ENCODE measurements around the gene PRR5L. TPM values are rescaled to one million over a fixed set of nuclear protein-coding genes. Genes with fewer than 3 reads are reported as not detected.

PRR5L gene
- total and polyA plus RNA-seq, 4 experiments from 2014 or later: 10.1 to 62.7 (median 39.7) TPM

DNA sequence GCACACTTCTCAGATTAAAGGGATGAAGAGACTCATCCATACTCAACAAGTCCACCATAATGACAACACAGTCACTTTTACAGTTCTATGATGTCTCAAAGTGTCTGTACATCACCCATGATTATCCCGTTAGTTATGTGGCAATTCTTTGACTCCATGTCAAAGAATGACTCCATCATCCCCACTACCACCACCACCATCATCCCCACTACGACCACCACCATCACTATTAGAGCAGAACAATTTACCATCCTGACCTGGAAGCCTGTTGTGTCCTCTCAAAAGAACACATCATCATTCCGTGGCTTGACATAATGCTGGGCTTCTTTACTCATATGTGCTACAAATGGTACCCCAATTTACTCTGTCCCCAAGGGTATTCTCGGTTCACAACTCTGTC is 13.7 kb downstream of the PRR5L start:
- H3K4me1 ChIP-seq (ENCODE audit: insufficient read depth, low read length): no peaks in the 10 kb centered on the region
- no peak overlapping the region for H3K4me3 ChIP-seq (ENCODE audit: low read length in 2 of 2)
- no peaks in the 10 kb centered on the region for H3K9me3 ChIP-seq (ENCODE audit: control insufficient read depth in 1 of 2, low read length in 2 of 2)
- ChIA-PET CTCF (ENCODE audit: partially characterized antibody) (interaction anchor here (1.9 kb wide), 1 partner anchor 183 kb away, joined by 5 read pairs; no protein-coding TSS in a partner anchor), POLR2A (ENCODE audit: partially characterized antibody) (no interaction called here)
- DNase-seq: no peak
- H3K4me3 Mint-ChIP-seq: no peak overlapping the region
- H3K27ac ChIP-seq (ENCODE audit: low read depth, low read length): no peak overlapping the region
- peaks cover 4 to 9% of the 10 kb centered on the region in 2 donors for H3K27me3 Mint-ChIP-seq
- H3K27me3 ChIP-seq (ENCODE audit: insufficient read depth, low read length): no peaks in the 10 kb centered on the region
- no peaks in the 10 kb centered on the region for H3K36me3 ChIP-seq (ENCODE audit: insufficient read depth, low read length)
- no peaks in the 10 kb centered on the region for H3K36me3 Mint-ChIP-seq
- no peak overlapping the region for H3K27ac Mint-ChIP-seq
- peaks cover 0 to 5% (median 0%) of the 10 kb centered on the region in 8 donors for H3K9me3 Mint-ChIP-seq
- intact Hi-C loops (cut with micrococcal nuclease): no loop called here
- H3K4me1 Mint-ChIP-seq: peaks cover 1 to 14% (median 8%) of the 10 kb centered on the region in 4 donors

- H3K4me1 Mint-ChIP-seq: peaks cover 1 to 10% (median 5%) of the 10 kb centered on the region in 4 donors
- Histone ChIP-seq H3K36me3 (ENCODE audit: insufficient read depth, low read length) (no peaks in the 10 kb centered on the region), H3K4me3 (ENCODE audit: low read length in 2 of 2) (no peak overlapping the region), H3K27ac (ENCODE audit: low read depth, low read length) (no peak overlapping the region), H3K9me3 (ENCODE audit: control insufficient read depth in 1 of 2, low read length in 2 of 2) (no peaks in the 10 kb centered on the region), H3K4me1 (ENCODE audit: insufficient read depth, low read length) (no peaks in the 10 kb centered on the region), H3K27me3 (ENCODE audit: insufficient read depth, low read length) (no peaks in the 10 kb centered on the region)
- no peaks in the 10 kb centered on the region for H3K36me3 Mint-ChIP-seq
- H3K27me3 Mint-ChIP-seq: peaks cover 9 to 13% of the 10 kb centered on the region in 2 donors
- POLR2A ChIA-PET (ENCODE audit: partially characterized antibody): no interaction called here
- H3K9me3 Mint-ChIP-seq: peaks cover 0 to 2% (median 0%) of the 10 kb centered on the region in 8 donors
- H3K4me3 Mint-ChIP-seq: no peak overlapping the region
- no peak overlapping the region for H3K27ac Mint-ChIP-seq
- CTCF ChIA-PET (ENCODE audit: partially characterized antibody): interaction anchor here (1.0 to 1.7 kb wide), 2 partner anchors 20 to 29 kb away, joined by 3 read pairs; no protein-coding TSS in a partner anchor
- intact Hi-C loops (cut with micrococcal nuclease): no loop called here
- DNase-seq: no peak
Measured at GRCh38 chr11:36311926-36312595, 16.0 kb downstream of the PRR5L start.

DNA sequence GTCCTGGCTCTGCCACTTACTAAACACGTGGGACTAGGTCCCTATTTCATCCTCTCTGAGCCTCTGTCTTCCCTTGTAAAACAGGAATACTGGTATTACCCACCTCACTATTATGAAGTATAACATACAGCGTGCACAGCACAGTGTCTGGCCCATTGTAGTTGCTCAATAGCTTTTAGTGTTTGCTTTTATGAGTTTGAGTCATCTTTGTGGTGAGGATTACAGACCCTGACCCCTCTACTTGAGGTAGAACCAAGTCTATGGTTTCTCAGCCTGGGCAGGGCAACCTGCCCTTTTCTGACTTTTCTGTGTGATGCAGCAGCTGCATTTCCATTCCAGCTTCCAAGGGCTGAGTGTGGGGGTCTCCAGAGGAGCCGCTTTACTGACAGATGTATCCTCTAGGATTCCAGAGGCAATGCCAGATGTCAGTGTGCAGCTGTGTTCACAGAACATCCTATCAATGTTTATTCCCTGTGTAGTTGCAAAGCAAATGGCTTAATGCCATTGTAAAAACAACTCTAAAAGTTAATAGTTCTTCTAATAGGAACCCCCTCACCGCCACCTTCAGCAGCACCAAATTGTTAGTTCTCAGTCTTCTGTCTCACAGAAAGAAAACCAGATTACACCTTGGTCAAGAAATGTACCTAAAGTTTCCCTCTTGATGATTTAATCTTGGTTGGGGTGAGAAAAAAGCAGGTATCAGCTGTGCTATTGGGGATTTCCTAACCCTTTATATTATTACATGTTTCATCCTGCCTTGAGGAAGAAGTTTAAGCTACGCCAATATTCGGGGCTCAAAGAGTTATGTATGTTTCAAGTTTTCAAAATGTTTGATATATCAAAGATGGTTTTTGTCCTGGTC is 16.8 kb downstream of the PRR5L start:
- Histone ChIP-seq H3K4me1 (ENCODE audit: insufficient read depth, low read length) (no peaks in the 10 kb centered on the region), H3K4me3 (ENCODE audit: low read length in 2 of 2) (no peak overlapping the region), H3K36me3 (ENCODE audit: insufficient read depth, low read length) (no peaks in the 10 kb centered on the region), H3K9me3 (ENCODE audit: control insufficient read depth in 1 of 2, low read length in 2 of 2) (no peaks in the 10 kb centered on the region), H3K27me3 (ENCODE audit: insufficient read depth, low read length) (no peaks in the 10 kb centered on the region), H3K27ac (ENCODE audit: low read depth, low read length) (no peak overlapping the region)
- no peak overlapping the region for H3K27ac Mint-ChIP-seq
- ChIA-PET CTCF (ENCODE audit: partially characterized antibody) (no interaction called here), POLR2A (ENCODE audit: partially characterized antibody) (no interaction called here)
- DNase-seq: no peak
- H3K27me3 Mint-ChIP-seq: peaks cover 10 to 13% of the 10 kb centered on the region in 2 donors
- H3K4me1 Mint-ChIP-seq: peaks cover 0 to 10% (median 2%) of the 10 kb centered on the region in 4 donors
- H3K9me3 Mint-ChIP-seq: peaks cover 0 to 2% (median 0%) of the 10 kb centered on the region in 8 donors
- intact Hi-C loops (cut with micrococcal nuclease): no loop called here
- H3K4me3 Mint-ChIP-seq: no peak overlapping the region
- H3K36me3 Mint-ChIP-seq: no peaks in the 10 kb centered on the region

GRCh38 chr11:36313750-36314433 is 17.8 kb downstream of the PRR5L start:
- H3K4me3 Mint-ChIP-seq: no peak overlapping the region
- H3K27ac ChIP-seq (ENCODE audit: low read depth, low read length): no peak overlapping the region
- peaks cover 0 to 10% (median 2%) of the 10 kb centered on the region in 4 donors for H3K4me1 Mint-ChIP-seq
- ChIA-PET POLR2A (ENCODE audit: partially characterized antibody) (no interaction called here), CTCF (ENCODE audit: partially characterized antibody) (interaction anchor here (0.5 kb wide), 1 partner anchor 27 kb away, joined by 3 read pairs; no protein-coding TSS in a partner anchor)
- H3K4me3 ChIP-seq (ENCODE audit: low read length in 2 of 2): no peak overlapping the region
- no peak overlapping the region for H3K27ac Mint-ChIP-seq
- H3K4me1 ChIP-seq (ENCODE audit: insufficient read depth, low read length): no peaks in the 10 kb centered on the region
- peaks cover 0 to 4% of the 10 kb centered on the region in 2 donors for H3K36me3 Mint-ChIP-seq
- DNase-seq: no peak
- intact Hi-C loops (cut with micrococcal nuclease): no loop called here
- H3K9me3 Mint-ChIP-seq: peaks cover 0 to 2% (median 0%) of the 10 kb centered on the region in 8 donors
- peaks cover 10 to 15% of the 10 kb centered on the region in 2 donors for H3K27me3 Mint-ChIP-seq
- no peaks in the 10 kb centered on the region for H3K27me3 ChIP-seq (ENCODE audit: insufficient read depth, low read length)
- no peaks in the 10 kb centered on the region for H3K36me3 ChIP-seq (ENCODE audit: insufficient read depth, low read length)
- no peaks in the 10 kb centered on the region for H3K9me3 ChIP-seq (ENCODE audit: control insufficient read depth in 1 of 2, low read length in 2 of 2)

DNA sequence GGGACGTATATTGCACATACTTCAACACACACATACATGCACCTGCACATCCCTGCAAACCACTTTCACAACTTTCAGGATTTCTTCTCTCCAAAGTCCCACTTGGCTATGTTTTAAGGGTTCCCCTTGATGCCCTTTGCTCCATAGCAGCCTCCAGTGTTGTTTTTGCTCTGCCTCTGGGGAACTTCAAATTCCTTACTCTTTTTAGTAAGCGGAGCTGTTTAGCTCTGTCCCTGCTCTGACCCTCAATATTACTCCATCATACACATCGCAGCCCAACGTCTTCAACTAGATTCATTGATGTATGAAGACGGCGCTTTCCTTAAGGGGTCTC is 18.3 kb downstream of the PRR5L start:
- Mint-ChIP-seq H3K27ac (no peak overlapping the region), H3K9me3 (peaks cover 0 to 2% (median 0%) of the 10 kb centered on the region in 8 donors), H3K36me3 (peaks cover 0 to 4% of the 10 kb centered on the region in 2 donors), H3K4me1 (peaks cover 0 to 10% (median 2%) of the 10 kb centered on the region in 4 donors), H3K27me3 (peaks cover 12 to 13% of the 10 kb centered on the region in 2 donors), H3K4me3 (no peak overlapping the region)
- Histone ChIP-seq H3K27me3 (ENCODE audit: insufficient read depth, low read length) (no peaks in the 10 kb centered on the region), H3K27ac (ENCODE audit: low read depth, low read length) (no peak overlapping the region), H3K9me3 (ENCODE audit: control insufficient read depth in 1 of 2, low read length in 2 of 2) (no peaks in the 10 kb centered on the region), H3K4me3 (ENCODE audit: low read length in 2 of 2) (no peak overlapping the region), H3K4me1 (ENCODE audit: insufficient read depth, low read length) (no peaks in the 10 kb centered on the region), H3K36me3 (ENCODE audit: insufficient read depth, low read length) (no peaks in the 10 kb centered on the region)
- ChIA-PET CTCF (ENCODE audit: partially characterized antibody) (interaction anchor here (0.5 kb wide), 1 partner anchor 27 kb away, joined by 3 read pairs; no protein-coding TSS in a partner anchor), POLR2A (ENCODE audit: partially characterized antibody) (no interaction called here)
- DNase-seq: no peak
- intact Hi-C loops (cut with micrococcal nuclease): no loop called here

DNA sequence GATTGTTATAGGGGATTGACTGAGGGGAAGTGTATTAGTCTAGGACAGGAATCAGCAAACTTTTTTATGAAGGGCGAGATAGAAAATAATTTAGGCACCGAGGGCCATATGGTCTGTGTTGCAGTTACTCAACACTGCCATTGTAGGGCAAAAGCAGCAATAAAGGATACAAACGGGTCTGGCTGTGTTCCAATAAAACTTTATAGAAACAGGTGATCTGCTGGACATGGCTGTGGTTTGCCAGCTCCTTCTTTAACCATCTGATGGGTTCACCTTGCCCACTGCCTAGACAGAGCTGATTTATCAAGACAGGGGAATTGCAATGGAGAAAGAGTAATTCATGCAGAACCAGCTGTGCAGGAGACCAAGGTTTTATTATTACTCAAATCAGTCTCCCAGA is 20.0 kb downstream of the PRR5L start:
- Histone ChIP-seq H3K9me3 (ENCODE audit: control insufficient read depth in 1 of 2, low read length in 2 of 2) (no peaks in the 10 kb centered on the region), H3K27ac (ENCODE audit: low read depth, low read length) (no peak overlapping the region), H3K36me3 (ENCODE audit: insufficient read depth, low read length) (no peaks in the 10 kb centered on the region), H3K27me3 (ENCODE audit: insufficient read depth, low read length) (no peaks in the 10 kb centered on the region), H3K4me3 (ENCODE audit: low read length in 2 of 2) (no peak overlapping the region), H3K4me1 (ENCODE audit: insufficient read depth, low read length) (no peaks in the 10 kb centered on the region)
- no peaks in the 10 kb centered on the region for H3K9me3 Mint-ChIP-seq
- H3K4me3 Mint-ChIP-seq: peak overlapping the region in 1 of 8 donors; percentile 45
- ChIA-PET CTCF (ENCODE audit: partially characterized antibody) (interaction anchor here (1.4 kb wide), 2 partner anchors 9 to 177 kb away, joined by 3 to 4 read pairs; no protein-coding TSS in a partner anchor), POLR2A (ENCODE audit: partially characterized antibody) (no interaction called here)
- H3K27ac Mint-ChIP-seq: no peak overlapping the region
- H3K36me3 Mint-ChIP-seq: peaks cover 0 to 4% of the 10 kb centered on the region in 2 donors
- H3K4me1 Mint-ChIP-seq: peaks cover 0 to 10% (median 2%) of the 10 kb centered on the region in 4 donors
- H3K27me3 Mint-ChIP-seq: peaks cover 8 to 10% of the 10 kb centered on the region in 2 donors
- intact Hi-C loops (cut with micrococcal nuclease): no loop called here
- no peak for DNase-seq

DNA sequence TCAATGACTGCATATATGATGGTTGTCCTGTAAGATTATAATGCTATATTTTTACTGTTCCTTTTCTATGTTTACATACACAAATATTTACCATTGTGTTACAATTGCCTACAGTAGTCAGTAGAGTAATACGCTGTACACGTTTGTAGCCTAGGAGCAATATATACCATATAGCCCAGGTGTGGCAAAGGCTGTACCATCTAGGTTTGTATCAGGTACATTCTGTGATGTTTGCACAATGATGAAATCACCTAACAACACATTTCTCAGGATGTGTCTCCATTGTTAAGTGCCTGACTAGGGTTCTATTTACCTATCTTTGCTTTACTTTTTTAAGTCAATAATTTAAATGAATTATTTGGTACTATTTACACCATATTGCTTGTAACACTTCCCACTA is 21.9 kb downstream of the PRR5L start:
- no peak for DNase-seq
- H3K9me3 Mint-ChIP-seq: peaks cover 0 to 2% (median 0%) of the 10 kb centered on the region in 8 donors
- no peak overlapping the region for H3K4me3 Mint-ChIP-seq
- intact Hi-C loops (cut with micrococcal nuclease): no loop called here
- H3K27ac ChIP-seq (ENCODE audit: low read depth, low read length): no peak overlapping the region
- no peak overlapping the region for H3K4me3 ChIP-seq (ENCODE audit: low read length in 2 of 2)
- H3K27ac Mint-ChIP-seq: no peak overlapping the region
- H3K27me3 Mint-ChIP-seq: peaks cover 7 to 8% of the 10 kb centered on the region in 2 donors
- peaks cover 5% of the 10 kb centered on the region for H3K4me1 ChIP-seq (ENCODE audit: insufficient read depth, low read length)
- peaks cover 0 to 4% of the 10 kb centered on the region in 2 donors for H3K36me3 Mint-ChIP-seq
- peaks cover 5 to 19% (median 9%) of the 10 kb centered on the region in 4 donors for H3K4me1 Mint-ChIP-seq
- CTCF ChIA-PET (ENCODE audit: partially characterized antibody): no interaction called here
- no peaks in the 10 kb centered on the region for H3K9me3 ChIP-seq (ENCODE audit: control insufficient read depth in 1 of 2, low read length in 2 of 2)
- H3K36me3 ChIP-seq (ENCODE audit: insufficient read depth, low read length): no peaks in the 10 kb centered on the region
- H3K27me3 ChIP-seq (ENCODE audit: insufficient read depth, low read length): no peaks in the 10 kb centered on the region
- POLR2A ChIA-PET (ENCODE audit: partially characterized antibody): no interaction called here

Data from CD4-positive, alpha-beta memory T cell (primary cell).